GM18517 (cell line): ENCODE data around the gene C3orf85.
"Not testable (repeated sequence)": the region's sequence is repeated elsewhere in the genome, so short reads cannot be mapped to it uniquely, and the experiment has no call there.

Experiments
- ATAC-seq: cut with Tn5 transposase; IDR thresholded peaks from one replicate; pipeline ENCODE4 v1.9.1; 2021; ENCODE audit warnings: mild to moderate bottlenecking, moderate library complexity; ENCODE audit not compliant: unreplicated experiment

Gene C3orf85

DNA sequence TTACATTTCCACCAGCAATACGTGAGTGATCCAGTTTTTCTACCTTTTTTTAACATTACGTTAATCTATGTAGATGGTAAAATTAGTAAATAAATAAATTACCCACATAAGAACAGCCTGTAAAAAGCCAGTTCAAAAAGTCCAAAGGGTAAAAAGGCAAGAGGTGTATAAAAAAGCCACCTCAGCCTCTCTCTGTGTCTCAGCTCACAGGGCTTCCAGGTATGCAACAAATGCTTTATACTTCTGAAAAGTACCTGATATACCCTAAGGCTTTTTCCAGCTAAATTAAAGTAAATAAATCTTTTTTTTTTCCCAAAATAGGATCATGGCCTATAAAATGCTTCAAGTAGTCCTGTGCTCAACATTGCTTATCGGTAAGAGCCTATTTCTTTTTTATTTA, at the start of gene C3orf85:
C3orf85 (plus strand) TSS at position 197 of the 400 bp plus-strand sequence; CDS start at position 326, 129 bp downstream.
- ATAC-seq: no peak

- no peak for ATAC-seq
Measured at GRCh38 chr3:109089265-109089664, 47.3 kb upstream of the C3orf85 start.

- no peak for ATAC-seq
Measured at GRCh38 chr3:109091846-109092245, 44.7 kb upstream of the C3orf85 start.

DNA sequence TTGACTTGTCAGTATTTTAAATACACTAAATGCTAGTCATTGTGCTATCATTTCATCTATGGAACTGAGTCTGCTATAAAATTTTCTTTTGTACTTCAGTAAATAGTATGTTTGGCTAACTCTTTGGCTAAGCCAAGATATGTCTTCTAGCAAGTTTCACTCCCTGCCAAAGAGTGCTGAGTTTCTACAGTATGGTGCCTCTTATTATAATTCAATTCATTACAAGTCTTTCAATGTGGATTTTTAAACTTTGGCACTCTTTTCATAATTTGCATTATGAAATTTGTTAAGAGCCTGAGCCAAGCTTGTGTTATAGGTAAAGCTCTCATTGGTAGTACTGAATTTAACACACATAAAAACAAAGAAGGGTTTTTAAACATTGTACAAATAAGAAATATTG, 43.0 kb upstream of the C3orf85 start:
- ATAC-seq: no peak

GRCh38 chr3:109095166-109095565, 41.4 kb upstream of the C3orf85 start:
- no peak for ATAC-seq

DNA sequence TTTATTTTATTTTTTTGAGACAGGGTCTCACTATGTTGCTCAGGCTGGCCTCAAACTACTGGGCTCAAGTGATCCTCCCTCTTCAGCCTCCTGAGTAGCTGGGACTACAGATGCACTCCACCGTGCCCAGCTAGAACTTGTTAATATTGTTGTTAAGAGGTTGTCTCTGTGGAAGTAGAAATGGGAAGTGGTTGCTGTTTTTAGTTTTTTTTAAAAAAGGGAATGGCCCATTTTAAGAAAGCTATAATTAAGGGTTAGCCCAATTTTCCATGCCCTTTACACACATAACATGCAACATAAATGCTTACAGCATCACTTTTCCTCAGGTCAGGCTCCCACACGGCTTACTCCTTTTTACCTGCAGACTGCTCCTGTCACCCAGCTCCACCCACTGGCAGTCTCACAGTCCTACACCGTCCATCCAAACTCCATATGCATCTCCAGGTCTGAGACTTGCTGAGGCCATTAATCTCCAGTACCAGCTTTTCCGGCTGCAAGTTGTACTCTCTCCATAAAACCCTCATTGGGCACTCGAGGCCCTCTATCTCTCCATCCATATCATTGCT, 38.4 kb upstream of the C3orf85 start:
- no peak for ATAC-seq

DNA sequence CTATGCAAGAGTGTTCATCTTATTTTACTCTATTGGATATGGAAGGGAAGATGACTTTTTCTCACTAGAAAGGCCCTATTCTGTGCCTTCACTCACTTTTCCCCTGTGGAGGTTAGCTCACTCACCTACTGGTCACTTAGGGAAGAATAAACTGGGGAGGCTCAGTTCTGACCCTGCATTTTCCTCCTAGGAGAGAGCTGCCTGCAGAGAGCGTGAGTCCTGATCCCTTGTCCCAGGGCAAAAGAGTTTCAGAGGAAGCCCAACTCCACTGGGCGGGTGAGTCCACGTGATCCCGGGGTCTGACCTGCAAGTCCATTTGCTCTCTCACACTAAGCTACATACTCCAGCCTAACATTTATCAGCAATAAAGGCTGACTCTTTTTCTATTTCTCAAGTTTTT, 26.9 kb upstream of the C3orf85 start:
- ATAC-seq: no peak

DNA sequence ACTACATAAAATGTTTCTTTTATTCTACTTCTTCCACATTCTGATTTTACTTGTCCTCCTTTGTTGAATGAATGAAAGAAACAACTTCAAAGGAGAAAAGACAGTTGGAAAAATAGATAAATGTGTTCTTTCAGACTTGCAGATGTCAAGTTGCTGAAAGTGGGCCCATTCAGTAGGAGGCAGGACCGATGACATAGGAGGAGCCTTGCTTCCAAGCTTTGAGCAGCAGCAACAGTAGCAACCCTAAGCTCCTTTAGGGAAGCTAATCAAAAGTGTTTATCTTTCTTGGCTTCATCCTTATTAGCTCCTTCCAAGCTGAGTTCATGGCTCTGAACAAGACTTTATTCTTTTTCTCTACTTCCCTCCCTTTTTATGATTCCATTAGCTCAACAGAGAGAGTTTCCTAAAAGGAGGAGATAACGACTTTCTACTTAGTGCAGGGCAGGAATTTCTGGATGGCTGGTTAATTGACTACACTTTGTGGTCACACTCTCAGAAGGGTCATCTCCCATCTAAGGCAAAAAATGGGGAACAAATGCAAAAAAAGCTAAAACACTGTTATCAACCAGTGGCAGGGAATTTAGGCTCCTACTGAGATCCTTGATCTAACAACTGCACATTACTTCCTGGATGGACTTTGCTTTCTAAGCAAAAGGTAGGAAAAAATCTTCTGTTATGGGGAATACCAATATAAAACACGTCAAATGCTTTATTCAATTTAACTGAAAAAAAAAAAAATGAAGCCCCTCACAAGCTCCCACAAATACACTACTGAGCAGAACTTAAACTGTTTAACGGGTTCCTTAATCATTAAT, 23.4 kb upstream of the C3orf85 start:
- ATAC-seq: no peak

DNA sequence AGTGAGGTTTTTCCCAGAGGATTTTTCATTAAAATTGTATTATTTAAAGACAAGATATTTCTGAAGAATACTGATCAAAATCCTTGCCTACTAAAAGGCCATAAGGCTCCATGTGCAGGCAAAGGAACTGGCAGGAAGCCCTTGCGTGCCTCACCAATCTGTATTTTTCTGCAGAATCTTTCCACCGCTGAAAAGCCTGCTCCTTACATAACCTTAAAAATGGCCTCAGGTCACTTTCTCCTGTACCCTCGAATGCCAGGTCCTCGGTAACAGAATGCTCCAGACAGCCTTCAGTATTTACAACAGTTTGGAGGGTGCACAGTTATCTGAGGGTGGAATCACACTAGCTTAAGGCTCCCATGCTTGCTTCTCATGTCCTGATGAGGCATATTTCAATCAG, 21.8 kb upstream of the C3orf85 start:
- no peak for ATAC-seq

DNA sequence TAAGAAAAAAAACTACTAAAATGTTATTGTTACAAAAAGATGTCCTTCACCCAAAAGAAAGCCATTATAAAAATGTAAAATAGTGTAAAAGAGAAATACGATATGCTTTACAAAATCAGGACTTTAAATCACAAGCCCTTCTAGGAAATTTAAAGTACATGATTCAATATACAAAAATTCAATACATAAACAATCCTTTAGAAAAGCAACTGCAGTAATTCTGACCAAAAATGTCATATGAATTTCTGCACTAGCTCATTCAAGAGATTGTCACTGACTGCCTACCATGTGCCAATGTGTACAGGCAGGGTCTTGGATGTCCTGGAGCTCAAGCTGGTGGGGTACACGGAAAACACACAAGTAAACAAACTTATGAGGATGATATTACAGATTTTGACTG, 21.1 kb upstream of the C3orf85 start:
- ATAC-seq: no peak

DNA sequence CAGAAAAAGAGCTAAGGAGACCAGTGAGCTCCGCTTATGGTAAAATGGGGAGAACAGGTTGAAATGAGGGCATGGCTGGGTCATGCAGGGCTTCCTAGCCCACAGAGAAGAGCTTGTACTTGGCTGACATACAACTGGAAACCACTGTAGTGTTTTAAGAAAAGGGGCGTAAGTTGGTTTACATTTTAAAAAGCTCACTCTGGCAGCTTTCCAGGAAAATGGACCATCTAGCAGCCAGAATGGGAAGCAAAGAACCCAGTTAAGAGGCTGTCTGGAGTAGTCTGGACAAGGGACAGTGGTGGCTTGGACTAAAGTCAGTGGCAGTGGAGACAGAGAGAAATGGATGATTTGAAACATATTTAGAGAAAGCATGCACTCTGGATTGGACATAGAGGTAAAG, 20.5 kb upstream of the C3orf85 start:
- no peak for ATAC-seq

DNA sequence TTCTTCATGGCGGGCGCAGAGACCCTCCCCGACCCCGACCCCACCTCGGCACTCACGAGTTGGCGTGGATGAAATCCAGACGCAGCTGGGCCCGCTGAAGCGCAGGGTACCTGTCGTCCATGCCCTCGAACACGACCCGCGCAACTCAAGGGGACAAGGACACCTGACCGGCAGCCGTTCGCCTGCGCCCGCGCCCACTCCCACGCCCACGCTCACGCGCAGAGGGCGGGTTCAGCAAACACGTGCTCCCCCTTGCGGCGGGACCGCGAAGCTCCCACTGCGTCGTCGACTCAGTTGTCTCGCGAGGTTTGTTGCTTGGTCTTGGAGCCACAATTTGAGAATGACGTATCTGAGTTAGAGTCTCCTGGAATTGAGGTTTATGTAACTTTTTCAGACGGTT, 18.6 kb upstream of the C3orf85 start, which contains the start of gene MORC1:
MORC1 (minus strand) TSS at position 196 of the 400 bp plus-strand sequence; CDS start at position 121, 75 bp downstream.
- no peak for ATAC-seq

- no peak for ATAC-seq
Measured at GRCh38 chr3:109118584-109118983, 17.9 kb upstream of the C3orf85 start.

DNA sequence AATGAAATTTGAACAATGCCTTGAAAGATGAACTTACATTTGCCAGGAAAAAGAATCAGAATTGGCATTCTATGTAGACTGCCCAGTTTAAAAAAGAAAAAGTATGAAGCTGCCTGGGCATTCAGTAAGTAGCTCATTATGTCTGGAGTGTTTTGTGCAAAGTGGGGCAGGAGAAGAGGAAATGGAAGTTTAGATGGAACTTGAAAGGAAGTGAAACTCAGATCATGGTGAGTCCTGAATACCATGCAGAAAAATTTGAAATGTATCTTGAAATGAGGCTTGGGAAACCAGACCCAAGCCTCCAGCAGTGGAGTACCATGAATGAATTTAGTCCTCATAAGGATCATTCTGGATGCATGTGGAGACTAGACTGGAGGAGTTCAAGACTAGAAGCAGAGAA, 13.8 kb upstream of the C3orf85 start:
- no peak for ATAC-seq

DNA sequence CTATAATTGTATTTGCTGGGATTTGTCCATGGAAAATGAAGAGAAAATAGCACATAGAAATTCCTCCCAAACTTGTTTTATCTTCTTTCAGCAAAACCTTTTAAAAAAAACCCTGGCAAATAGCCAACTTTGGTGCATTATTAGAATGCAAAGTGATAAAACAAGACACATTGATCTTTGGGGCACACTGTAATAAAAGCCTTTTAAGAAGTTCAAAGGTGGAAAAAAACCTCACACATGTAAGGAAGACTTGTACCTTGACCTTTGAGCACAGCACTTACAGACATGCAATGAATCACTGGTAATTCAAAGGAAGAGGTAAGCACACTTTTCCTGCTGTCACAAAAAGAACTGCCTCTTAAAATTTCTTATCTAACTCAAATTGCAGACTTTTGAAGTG, 10.6 kb upstream of the C3orf85 start:
- no peak for ATAC-seq

DNA sequence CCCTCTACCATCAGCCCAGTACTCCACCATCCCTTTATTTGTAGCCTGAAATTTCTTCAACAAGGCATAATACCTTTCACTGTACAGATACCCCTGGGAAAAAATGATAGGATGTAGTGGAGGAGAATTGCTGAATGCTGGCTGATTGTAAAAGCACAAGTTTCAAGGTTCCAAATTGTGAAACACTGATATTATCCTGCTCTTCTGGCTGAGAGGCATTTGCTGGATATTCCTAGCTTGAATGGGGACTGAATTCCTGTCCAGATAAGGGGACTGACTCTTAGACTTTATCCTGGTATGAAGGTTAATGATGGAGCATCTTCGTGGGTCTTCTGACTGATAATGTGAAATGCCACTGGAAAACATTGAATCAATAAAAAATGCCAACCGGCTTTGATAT, 9.0 kb upstream of the C3orf85 start:
- no peak for ATAC-seq

DNA sequence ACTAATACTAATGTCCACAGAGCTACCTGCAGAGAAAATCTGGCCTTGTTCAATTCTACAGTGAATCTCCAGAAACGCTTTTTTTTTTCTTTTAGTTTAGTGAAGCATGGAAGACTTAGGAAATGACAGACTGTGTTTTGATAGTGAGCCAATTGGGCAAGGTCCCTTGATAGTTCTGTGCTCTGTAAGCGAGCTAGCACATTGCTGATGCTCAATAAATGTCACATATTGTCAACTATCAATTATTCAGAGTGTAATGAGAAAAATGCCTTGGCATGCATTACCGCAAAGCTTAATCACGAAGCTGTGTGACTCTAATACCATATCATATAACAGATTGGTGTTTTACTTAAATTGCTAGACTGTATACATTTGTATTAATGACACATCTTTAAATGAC, 5.2 kb upstream of the C3orf85 start:
- ATAC-seq: no peak

DNA sequence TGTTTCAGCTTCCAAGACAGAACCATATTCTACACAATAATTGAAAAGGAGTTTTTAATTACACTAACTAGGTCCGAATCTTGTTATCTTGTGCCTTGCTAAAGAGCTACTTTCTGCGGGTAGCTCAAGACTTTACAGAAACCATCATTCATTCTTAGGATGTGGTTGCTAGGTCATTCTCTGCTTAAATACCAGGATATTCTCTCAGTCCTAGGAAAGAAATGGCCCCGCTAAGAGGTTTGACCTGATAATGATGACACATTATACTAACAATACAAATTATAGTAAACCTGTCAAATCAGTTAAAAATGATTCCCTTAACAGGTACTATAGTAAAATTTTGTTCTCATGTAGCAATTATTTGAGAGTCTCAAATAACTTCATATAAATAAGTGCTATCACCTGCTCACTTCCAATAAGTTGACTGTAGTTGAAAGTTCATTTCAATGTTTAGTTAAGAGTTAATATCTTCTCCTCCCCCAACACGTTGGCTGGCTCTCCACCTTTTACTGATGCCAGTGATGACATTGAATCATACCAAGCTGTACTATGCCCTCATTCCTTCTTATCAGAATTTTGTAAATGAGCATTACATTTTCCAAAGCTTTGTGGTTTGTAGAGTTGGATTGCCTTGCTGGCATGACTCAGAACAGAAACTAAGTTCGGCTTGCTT, 3.6 kb upstream of the C3orf85 start:
- no peak for ATAC-seq

DNA sequence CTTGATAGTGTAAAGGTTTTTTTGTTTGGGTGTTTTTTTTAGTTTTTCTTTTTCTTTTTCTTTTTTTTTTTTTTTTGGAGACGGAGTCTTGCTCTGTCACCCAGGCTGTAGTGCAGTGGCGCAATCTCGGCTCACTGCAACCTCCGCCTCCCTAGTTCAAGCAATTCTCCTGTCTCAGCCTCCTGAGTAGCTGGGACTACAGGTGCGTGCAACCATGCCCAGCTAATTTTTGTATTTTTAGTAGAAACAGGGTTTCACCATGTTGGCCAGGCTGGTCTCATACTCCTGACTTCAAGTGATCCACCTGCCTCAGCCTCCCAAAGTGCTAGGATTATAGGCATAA, 3.1 kb upstream of the C3orf85 start:
- not testable (repeated sequence) for ATAC-seq

- no peak for ATAC-seq
Measured at GRCh38 chr3:109137761-109138160, 1.2 kb downstream of the C3orf85 start.

- ATAC-seq: no peak
Measured at GRCh38 chr3:109140318-109140717, 3.8 kb downstream of the C3orf85 start.

DNA sequence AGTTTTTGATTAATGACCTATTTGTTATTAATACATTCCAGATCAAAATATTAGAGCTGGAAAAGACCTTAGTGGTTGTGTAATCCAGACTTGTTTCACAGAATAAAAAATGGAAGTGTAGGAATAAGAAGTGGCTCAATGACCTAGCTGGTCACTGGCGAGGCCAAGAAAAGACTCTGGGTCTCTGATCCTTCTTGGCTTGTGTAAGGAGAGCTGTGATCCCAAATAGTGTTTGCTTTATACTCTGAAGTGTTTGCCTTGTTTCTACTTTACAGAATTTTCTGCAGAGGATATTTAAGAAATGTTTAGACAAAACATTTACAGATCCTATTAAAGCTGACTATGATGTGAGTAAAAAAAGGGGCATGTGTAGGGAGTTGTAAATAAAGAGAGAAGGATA, 7.1 kb downstream of the C3orf85 start:
- ATAC-seq: no peak
